Osteocyte (in vitro differentiated cells): ENCODE measurements around the gene RBM10. TPM values are rescaled to one million over a fixed set of nuclear protein-coding genes. Genes with fewer than 3 reads are reported as not detected.

Experiments used
- DNase-seq: peaks from one replicate; pipeline ENCODE4 v3.0.0; 2021; ENCODE audit warnings: mixed read lengths; ENCODE audit not compliant: unreplicated experiment; ENCODE audit errors: extremely low spot score
- H3K27ac Mint-ChIP-seq: one replicate; pipeline ENCODE4 v1.8.0; 2021; ENCODE audit warnings: mild to moderate bottlenecking, mixed read lengths; ENCODE audit not compliant: unreplicated experiment
- H3K27me3 Mint-ChIP-seq: one replicate; pipeline ENCODE4 v1.8.0; 2021; ENCODE audit warnings: mixed read lengths; ENCODE audit not compliant: unreplicated experiment
- H3K36me3 Mint-ChIP-seq: one replicate; pipeline ENCODE4 v1.8.0; 2021; ENCODE audit warnings: mixed read lengths; ENCODE audit not compliant: unreplicated experiment
- H3K4me1 Mint-ChIP-seq: one replicate; pipeline ENCODE4 v1.8.0; 2021; ENCODE audit warnings: mixed read lengths; ENCODE audit not compliant: unreplicated experiment
- H3K4me3 Mint-ChIP-seq: one replicate; pipeline ENCODE4 v1.8.0; 2021; ENCODE audit warnings: mild to moderate bottlenecking, moderate library complexity, mixed read lengths; ENCODE audit not compliant: unreplicated experiment
- H3K9me3 Mint-ChIP-seq: one replicate; pipeline ENCODE4 v1.8.0; 2021; ENCODE audit warnings: mixed read lengths; ENCODE audit not compliant: unreplicated experiment
- CTCF ChIP-seq: fragments of 200-600 bp; sonication (generic); IDR thresholded peaks from 2 replicates; pipeline ENCODE4 v1.5.0; 2021; ENCODE audit warnings: antibody characterized with exemption, mild to moderate bottlenecking, moderate library complexity
- total RNA-seq: library from RNA; stranded (reverse); gene quantifications from 2 replicates; pipeline ENCODE4 v1.2.1, GENCODE V29; 2021

The RBM10 gene
- total RNA-seq, 1 donor from 2014 or later = 36.9 TPM

- H3K27me3 Mint-ChIP-seq = no peaks in the 10 kb centered on the region
- no peak for TF ChIP-seq CTCF
- H3K4me3 Mint-ChIP-seq = peak within 1 kb of the TSS; percentile 96
- peak within 1 kb of the TSS; percentile 100 for H3K27ac Mint-ChIP-seq
- H3K36me3 Mint-ChIP-seq = peaks cover 21% of the 10 kb centered on the region
- no peaks in the 10 kb centered on the region for H3K9me3 Mint-ChIP-seq
- H3K4me1 Mint-ChIP-seq = peaks cover 37% of the 10 kb centered on the region
- DNase-seq = no peak
Measured at GRCh38 chrX:47232803-47233332, 87.8 kb downstream of the RBM10 start, which contains the start of gene USP11. Gene USP11 (plus strand): TSS chrX:47233009. CDS start chrX:47233044, 35 bp downstream.

- Mint-ChIP-seq H3K4me1 (peaks cover 37% of the 10 kb centered on the region), H3K27ac (peak overlapping the region; percentile 100), H3K9me3 (no peaks in the 10 kb centered on the region), H3K27me3 (no peaks in the 10 kb centered on the region), H3K4me3 (peak overlapping the region; percentile 96), H3K36me3 (peaks cover 16% of the 10 kb centered on the region)
- DNase-seq = peak; percentile 99
- no peak for TF ChIP-seq CTCF
Measured at GRCh38 chrX:47233333-47234113, 88.5 kb downstream of the RBM10 start.

GRCh38 chrX:47234583-47234982 lies 89.6 kb downstream of the RBM10 start:
- H3K27ac Mint-ChIP-seq = peak overlapping the region; percentile 100
- no peak for DNase-seq
- peak overlapping the region; percentile 96 for H3K4me3 Mint-ChIP-seq

GRCh38 chrX:47235691-47236103 lies 90.7 kb downstream of the RBM10 start:
- H3K27me3 Mint-ChIP-seq = no peaks in the 10 kb centered on the region
- DNase-seq = no peak
- peaks cover 37% of the 10 kb centered on the region for H3K4me1 Mint-ChIP-seq

More at GRCh38 chrX:47234583-47234982, 89.6 kb downstream of the RBM10 start:
- no peak for TF ChIP-seq CTCF
- H3K36me3 Mint-ChIP-seq = peaks cover 11% of the 10 kb centered on the region
- H3K9me3 Mint-ChIP-seq = no peaks in the 10 kb centered on the region
- H3K27me3 Mint-ChIP-seq = no peaks in the 10 kb centered on the region
- peaks cover 37% of the 10 kb centered on the region for H3K4me1 Mint-ChIP-seq

More at GRCh38 chrX:47235691-47236103, 90.7 kb downstream of the RBM10 start:
- Mint-ChIP-seq H3K36me3 (peaks cover 18% of the 10 kb centered on the region), H3K4me3 (peak overlapping the region; percentile 20), H3K9me3 (no peaks in the 10 kb centered on the region), H3K27ac (peak overlapping the region; percentile 27)
- TF ChIP-seq CTCF = no peak

Other genes starting within 250 kb of the RBM10 start
- gene JADE3, start 232.8 kb upstream of the RBM10 start, total RNA-seq = 11.2 and 14.0 TPM in 2 replicates
- 0.18 TPM in 1 of 2 replicates, not detected in the other for gene RGN, start 66.8 kb upstream of the RBM10 start, total RNA-seq
- 79.8 and 83.6 TPM in 2 replicates for gene NDUFB11, start 519 bp upstream of the RBM10 start, total RNA-seq
- 347 and 350 TPM in 2 replicates for gene UBA1, start 48.6 kb downstream of the RBM10 start, total RNA-seq
- gene CDK16, start 73.5 kb downstream of the RBM10 start, total RNA-seq = 174 and 177 TPM in 2 replicates
- gene USP11, start 87.8 kb downstream of the RBM10 start, total RNA-seq = 194 and 203 TPM in 2 replicates
- gene ZNF157, start 225.4 kb downstream of the RBM10 start, total RNA-seq = 0.13 and 0.16 TPM in 2 replicates